Astrocyte (in vitro differentiated cells and primary cell): ENCODE measurements around the gene MUSK. TPM values are rescaled to one million over a fixed set of nuclear protein-coding genes. Genes with fewer than 3 reads are reported as not detected.

ENCODE experiments used
- DNase-seq: peaks from one replicate; pipeline ENCODE4 v3.0.0-alpha.2; 2010; ENCODE audit warnings: low read depth
- FAIRE-seq: peaks from 2 replicates; lab custom pipeline; 2011; peaks lifted over from hg19 to GRCh38; lab: Jason Lieb, UNC
- H2AFZ ChIP-seq: 2 replicates; pipeline ENCODE4 v1.6.0; 2012; ENCODE audit warnings: low read depth, low read length, inconsistent platforms
- H3K27ac ChIP-seq: 2 replicates; pipeline ENCODE4 v1.5.1; 2011; ENCODE audit warnings: low read depth, low read length, inconsistent platforms
- H3K27me3 ChIP-seq: 2 replicates; pipeline ENCODE4 v1.6.0; 2011; ENCODE audit warnings: low read length, inconsistent platforms; ENCODE audit not compliant: insufficient read depth
- H3K36me3 ChIP-seq: 2 replicates; pipeline ENCODE4 v1.5.1; 2011; ENCODE audit warnings: low read length, inconsistent platforms; ENCODE audit not compliant: insufficient read depth
- H3K4me1 ChIP-seq: 2 replicates; pipeline ENCODE4 v1.5.1; 2011; ENCODE audit warnings: low read length, inconsistent platforms; ENCODE audit not compliant: insufficient read depth
- H3K4me2 ChIP-seq: 2 replicates; pipeline ENCODE4 v1.6.0; 2012; ENCODE audit warnings: low read length, inconsistent platforms
- H3K4me3 ChIP-seq: 2 replicates; pipeline ENCODE4 v1.5.1; 2011; ENCODE audit warnings: low read depth, mild to moderate bottlenecking, low read length, inconsistent platforms; ENCODE audit not compliant: insufficient read depth
- H3K79me2 ChIP-seq: 2 replicates; pipeline ENCODE4 v1.6.0; 2012; ENCODE audit warnings: mild to moderate bottlenecking, low read length, inconsistent platforms; ENCODE audit not compliant: insufficient read depth
- H3K9ac ChIP-seq: 2 replicates; pipeline ENCODE4 v1.6.0; 2012; ENCODE audit warnings: mild to moderate bottlenecking, low read length, inconsistent platforms
- H3K9me3 ChIP-seq: 2 replicates; pipeline ENCODE4 v1.5.1; 2012; ENCODE audit warnings: low read depth, mild to moderate bottlenecking, low read length, inconsistent platforms; ENCODE audit not compliant: insufficient read depth
- H4K20me1 ChIP-seq: 2 replicates; pipeline ENCODE4 v1.6.0; 2012; ENCODE audit warnings: low read length, inconsistent platforms; ENCODE audit not compliant: insufficient read depth
- H3K27ac Mint-ChIP-seq: one replicate; pipeline ENCODE4 v1.8.0; 2021; ENCODE audit warnings: mild to moderate bottlenecking, mixed read lengths; ENCODE audit not compliant: unreplicated experiment
- H3K27me3 Mint-ChIP-seq: one replicate; pipeline ENCODE4 v1.8.0; 2021; ENCODE audit warnings: low read depth, mixed read lengths; ENCODE audit not compliant: unreplicated experiment
- H3K36me3 Mint-ChIP-seq: one replicate; pipeline ENCODE4 v1.8.0; 2021; ENCODE audit warnings: low read depth, mixed read lengths; ENCODE audit not compliant: unreplicated experiment
- H3K4me1 Mint-ChIP-seq: one replicate; pipeline ENCODE4 v1.8.0; 2021; ENCODE audit warnings: low read depth, mixed read lengths; ENCODE audit not compliant: unreplicated experiment
- H3K4me3 Mint-ChIP-seq: one replicate; pipeline ENCODE4 v1.8.0; 2021; ENCODE audit warnings: mild to moderate bottlenecking, moderate library complexity, mixed read lengths; ENCODE audit not compliant: unreplicated experiment
- H3K9me3 Mint-ChIP-seq: one replicate; pipeline ENCODE4 v1.8.0; 2021; ENCODE audit warnings: mild to moderate bottlenecking, mixed read lengths; ENCODE audit not compliant: unreplicated experiment
- CTCF ChIP-seq: IDR thresholded peaks from 2 replicates; pipeline ENCODE4 v1.5.1; 2011; ENCODE audit warnings: low read depth, mild to moderate bottlenecking, inconsistent platforms, low read length, moderate library complexity; ENCODE audit not compliant: insufficient read depth
- EZH2 ChIP-seq: IDR thresholded peaks from 2 replicates; pipeline ENCODE4 v1.6.1; 2012; ENCODE audit warnings: mild to moderate bottlenecking, low read length, inconsistent platforms; ENCODE audit not compliant: insufficient read depth
- total RNA-seq: library from RNA; stranded (reverse); gene quantifications from 2 replicates; pipeline ENCODE4 v1.2.1, GENCODE V29; 2021

The MUSK gene
- total RNA-seq, 1 donor from 2014 or later: not detected

GRCh38 chr9:110810262-110810976, 141.8 kb downstream of the MUSK start:
- H4K20me1 ChIP-seq: no peaks in the 10 kb centered on the region
- TF ChIP-seq EZH2: no peak
- no peak for TF ChIP-seq CTCF
- no peak for FAIRE-seq
- DNase-seq: no peak
- H3K4me1 Mint-ChIP-seq: peaks cover 15% of the 10 kb centered on the region
- H3K36me3 ChIP-seq: no peaks in the 10 kb centered on the region
- no peaks in the 10 kb centered on the region for H3K27me3 Mint-ChIP-seq
- H3K9ac ChIP-seq: no peak overlapping the region
- H3K27ac ChIP-seq: no peak overlapping the region
- no peaks in the 10 kb centered on the region for H3K79me2 ChIP-seq
- no peak overlapping the region for H3K4me2 ChIP-seq
- H3K27me3 ChIP-seq: no peaks in the 10 kb centered on the region
- no peak overlapping the region for H3K4me3 Mint-ChIP-seq
- H3K36me3 Mint-ChIP-seq: no peaks in the 10 kb centered on the region
- no peaks in the 10 kb centered on the region for H3K9me3 ChIP-seq
- H3K9me3 Mint-ChIP-seq: no peaks in the 10 kb centered on the region
- H3K27ac Mint-ChIP-seq: no peak overlapping the region
- no peak overlapping the region for H2AFZ ChIP-seq
- H3K4me3 ChIP-seq: no peak overlapping the region
- no peaks in the 10 kb centered on the region for H3K4me1 ChIP-seq

DNA sequence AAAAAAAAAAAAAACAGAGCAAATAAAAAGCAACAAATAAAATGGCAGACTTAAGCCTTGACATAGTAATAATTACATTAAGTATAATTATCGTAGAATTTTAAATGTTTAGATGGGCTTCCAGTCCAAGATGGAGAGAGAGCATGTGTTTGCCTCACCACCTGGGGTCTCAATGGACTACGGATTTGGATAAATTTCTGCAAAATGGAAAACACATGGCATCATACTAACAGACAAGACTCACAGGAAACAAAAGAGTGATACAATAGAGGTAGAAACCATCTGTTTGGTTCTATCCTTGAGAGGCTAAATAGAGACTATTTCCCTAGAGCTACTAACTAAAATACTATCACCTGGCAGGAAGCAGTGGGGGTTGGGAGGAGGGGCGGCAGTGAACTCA, 144.3 kb downstream of the MUSK start:
- no peaks in the 10 kb centered on the region for H3K9me3 ChIP-seq
- H3K36me3 ChIP-seq: no peaks in the 10 kb centered on the region
- no peaks in the 10 kb centered on the region for H3K4me1 ChIP-seq
- Mint-ChIP-seq H3K4me1 (peaks cover 11% of the 10 kb centered on the region), H3K27ac (no peak overlapping the region), H3K9me3 (no peaks in the 10 kb centered on the region), H3K27me3 (no peaks in the 10 kb centered on the region), H3K36me3 (no peaks in the 10 kb centered on the region), H3K4me3 (no peak overlapping the region)
- H4K20me1 ChIP-seq: no peaks in the 10 kb centered on the region
- no peak overlapping the region for H3K4me2 ChIP-seq
- no peaks in the 10 kb centered on the region for H3K79me2 ChIP-seq
- no peak overlapping the region for H2AFZ ChIP-seq
- no peak overlapping the region for H3K9ac ChIP-seq
- H3K27me3 ChIP-seq: no peaks in the 10 kb centered on the region
- no peak for DNase-seq
- TF ChIP-seq CTCF (no peak), EZH2 (no peak)
- FAIRE-seq: no peak
- no peak overlapping the region for H3K27ac ChIP-seq
- no peak overlapping the region for H3K4me3 ChIP-seq

GRCh38 chr9:110814159-110814558, 145.6 kb downstream of the MUSK start:
- H3K79me2 ChIP-seq: no peaks in the 10 kb centered on the region
- Mint-ChIP-seq H3K4me1 (peaks cover 6% of the 10 kb centered on the region), H3K9me3 (no peaks in the 10 kb centered on the region), H3K4me3 (no peak overlapping the region), H3K36me3 (no peaks in the 10 kb centered on the region), H3K27me3 (no peaks in the 10 kb centered on the region), H3K27ac (no peak overlapping the region)
- H3K27ac ChIP-seq: no peak overlapping the region
- H3K4me2 ChIP-seq: no peak overlapping the region
- no peak for TF ChIP-seq CTCF
- no peak for TF ChIP-seq EZH2
- H4K20me1 ChIP-seq: no peaks in the 10 kb centered on the region
- H3K4me1 ChIP-seq: no peaks in the 10 kb centered on the region
- H3K36me3 ChIP-seq: no peaks in the 10 kb centered on the region
- H2AFZ ChIP-seq: no peak overlapping the region
- H3K4me3 ChIP-seq: no peak overlapping the region
- no peaks in the 10 kb centered on the region for H3K27me3 ChIP-seq
- H3K9me3 ChIP-seq: no peaks in the 10 kb centered on the region
- H3K9ac ChIP-seq: no peak overlapping the region
- DNase-seq: no peak
- no peak for FAIRE-seq
